NCI-H2107 treated with DMSO at 0.1 percent for 48 hours (cell line): Measurements from ENCODE around the gene NFATC3.

Experiments used
- DNase-seq: peaks from one replicate; lab custom pipeline; 2025; ENCODE audit not compliant: unreplicated experiment; lab: John Stamatoyannopoulos, UW

The NFATC3 gene

DNA sequence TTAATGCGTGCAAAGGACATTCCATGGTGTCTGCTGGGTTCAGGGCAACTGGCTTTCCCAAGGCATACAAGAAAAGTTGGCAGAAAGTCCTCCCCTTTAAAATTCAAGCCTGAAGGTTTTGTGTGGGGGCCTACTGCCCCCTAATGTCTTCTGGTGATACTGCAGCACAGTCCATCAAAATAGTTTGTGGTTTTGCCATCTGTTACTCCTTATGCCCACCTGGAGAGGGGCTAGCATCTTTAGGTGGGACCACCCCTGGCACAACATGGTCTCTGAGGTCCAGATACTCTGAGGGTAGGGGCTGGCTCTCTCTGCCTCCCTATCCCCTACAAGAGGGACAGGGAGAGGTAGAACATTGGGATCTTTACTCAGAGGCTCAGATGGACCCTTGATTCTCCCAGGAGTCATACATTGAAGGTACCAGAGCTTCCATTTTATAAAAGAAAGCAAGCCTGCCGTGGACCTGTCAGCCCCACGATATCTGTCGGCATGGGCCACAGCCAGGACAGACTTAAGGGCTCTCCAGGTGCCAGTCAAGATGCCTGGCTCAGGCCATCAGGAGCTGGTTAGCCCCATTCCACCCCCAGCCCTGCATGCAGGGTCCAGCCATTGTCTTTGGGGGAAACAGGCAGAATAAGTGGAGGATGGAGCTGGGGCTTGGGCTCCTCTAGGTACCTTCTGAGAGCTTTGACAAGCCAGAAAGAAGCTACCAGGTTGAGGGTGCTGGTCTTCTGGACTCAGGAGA, 144.4 kb downstream of the NFATC3 start:
- DNase-seq: peak; percentile 48

GRCh38 chr16:68230176-68230571, 145.0 kb downstream of the NFATC3 start:
- no peak for DNase-seq

DNA sequence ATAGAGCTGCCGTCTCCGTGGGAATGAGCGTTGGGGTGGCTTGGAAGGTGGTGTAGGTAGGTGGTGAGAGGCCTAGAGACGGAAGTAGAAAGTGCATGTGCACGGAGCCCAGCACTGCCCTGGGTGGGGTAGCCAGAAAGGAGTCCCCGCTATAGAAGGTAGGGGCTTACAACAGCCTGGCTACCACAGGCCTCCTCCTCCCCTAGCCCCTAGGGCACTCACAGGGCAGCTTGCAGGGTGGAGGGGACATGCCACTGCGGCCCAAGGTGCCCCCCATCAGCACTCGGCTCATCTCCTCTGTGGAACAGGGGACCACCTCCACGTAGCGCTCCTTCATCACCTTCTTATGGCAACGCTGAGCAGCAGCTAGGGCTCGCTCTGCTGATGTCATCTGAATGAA, 145.8 kb downstream of the NFATC3 start:
- DNase-seq: no peak

DNA sequence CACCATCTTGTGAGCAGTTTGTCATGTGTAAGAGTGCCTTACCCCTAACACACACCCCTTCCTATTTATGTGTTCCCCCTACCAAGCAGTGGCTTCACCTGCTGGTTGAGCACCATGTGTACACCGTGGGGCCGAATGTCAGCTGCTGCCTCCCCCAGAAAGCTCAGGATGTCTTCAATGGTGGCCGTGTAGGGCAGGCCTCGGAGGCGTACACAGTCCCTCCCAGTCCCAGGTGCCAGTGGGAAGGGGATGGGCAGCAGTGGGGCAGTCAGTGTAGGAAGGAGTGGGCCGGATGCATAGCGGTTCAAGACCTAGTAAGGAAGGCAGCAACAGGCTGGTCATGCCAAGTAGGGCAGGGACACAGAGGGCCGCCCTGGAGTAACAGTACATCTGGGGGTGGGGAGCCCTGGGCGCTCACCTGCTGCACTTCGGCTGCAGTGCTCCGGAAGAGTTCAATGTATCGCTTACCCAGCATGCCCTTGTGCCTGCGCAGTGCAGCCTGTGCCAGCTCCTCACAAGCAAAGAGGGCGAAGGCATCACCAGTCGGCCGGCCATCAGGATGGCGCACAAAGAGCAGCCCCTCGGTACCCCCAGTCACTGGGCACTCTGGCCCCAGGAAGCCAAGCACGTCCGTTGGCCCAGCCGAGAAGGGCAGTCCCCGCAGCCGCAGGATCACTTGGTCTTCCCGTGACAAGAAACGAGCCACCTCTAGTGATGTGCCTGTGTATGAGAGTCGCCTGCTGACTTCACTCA, 146.4 kb downstream of the NFATC3 start:
- DNase-seq: no peak

GRCh38 chr16:68232335-68232734, 147.2 kb downstream of the NFATC3 start:
- DNase-seq: no peak

- DNase-seq: no peak
These were observed 148.1 kb downstream of the NFATC3 start for GRCh38 chr16:68233085-68233834.

GRCh38 chr16:68233835-68234187, 148.6 kb downstream of the NFATC3 start:
- DNase-seq: no peak

GRCh38 chr16:68234188-68235107, 149.3 kb downstream of the NFATC3 start:
- peak; percentile 36 for DNase-seq

- no peak for DNase-seq
These were observed 150.1 kb downstream of the NFATC3 start for GRCh38 chr16:68235108-68235886.

GRCh38 chr16:68235887-68236136, 150.6 kb downstream of the NFATC3 start, which contains the start of gene ESRP2:
ESRP2 (minus strand) TSS chr16:68236127; CDS start chr16:68236045, 82 bp downstream.
- DNase-seq: no peak

GRCh38 chr16:68236137-68236825, 151.1 kb downstream of the NFATC3 start:
- DNase-seq: no peak

DNA sequence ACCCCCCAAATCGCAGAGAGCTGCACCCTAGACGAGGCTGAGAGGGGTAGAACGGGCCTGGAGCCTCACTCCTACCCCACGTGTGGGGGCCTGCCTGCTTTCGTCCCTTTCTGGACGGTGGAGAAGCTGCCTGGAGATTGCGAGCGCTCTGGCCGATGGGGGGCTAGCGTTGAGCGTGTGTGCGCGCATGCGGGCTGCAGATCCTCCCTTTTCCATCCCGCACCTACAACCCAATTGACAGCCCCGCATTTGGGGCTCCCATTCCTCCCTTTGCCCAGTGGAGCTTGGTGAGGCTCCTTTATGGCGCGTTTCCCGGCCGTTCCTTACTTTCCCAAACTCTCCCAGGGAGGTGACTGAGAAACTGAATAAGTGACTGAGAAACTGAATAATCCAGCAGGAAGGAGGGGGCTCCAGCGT, 151.7 kb downstream of the NFATC3 start:
- no peak for DNase-seq

DNA sequence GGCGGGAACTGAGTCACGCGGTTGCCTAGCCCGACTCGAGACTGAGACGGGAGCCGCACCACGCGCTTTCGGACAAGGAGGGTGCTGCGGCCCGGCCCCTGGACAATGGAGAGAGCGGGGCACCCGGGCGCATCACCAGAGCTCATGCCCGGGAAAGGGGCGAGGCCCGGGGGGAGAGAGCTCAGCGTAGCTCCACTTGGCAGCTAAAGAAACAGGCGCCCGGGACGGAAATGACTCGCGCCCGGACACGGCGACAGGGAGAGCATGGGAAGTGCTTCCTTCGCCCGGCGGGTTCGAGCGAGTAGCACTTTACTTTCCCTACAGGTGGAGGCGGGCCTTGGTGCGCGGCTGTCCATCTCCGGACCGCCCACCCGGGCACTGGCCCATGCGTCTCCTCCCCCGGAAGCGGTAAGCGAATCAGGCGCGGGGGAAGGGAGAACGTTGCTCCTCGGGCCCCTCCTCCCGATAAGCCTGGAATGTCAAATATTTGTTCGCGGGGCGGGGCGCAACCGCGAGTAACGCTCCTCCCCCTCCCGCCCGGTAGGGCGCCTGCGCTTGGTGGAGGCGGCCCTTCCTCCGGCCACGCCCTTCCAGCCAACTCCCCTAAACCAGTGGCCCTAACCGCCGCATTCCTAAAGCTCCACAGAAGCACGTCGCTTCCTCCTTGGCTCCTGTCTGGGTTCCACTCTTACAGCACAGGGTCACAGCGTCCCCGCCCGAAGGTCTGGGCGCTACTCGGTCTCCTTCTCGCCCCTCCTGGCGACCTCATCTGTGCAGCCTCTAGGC, 152.3 kb downstream of the NFATC3 start:
- DNase-seq: peak; percentile 90

DNA sequence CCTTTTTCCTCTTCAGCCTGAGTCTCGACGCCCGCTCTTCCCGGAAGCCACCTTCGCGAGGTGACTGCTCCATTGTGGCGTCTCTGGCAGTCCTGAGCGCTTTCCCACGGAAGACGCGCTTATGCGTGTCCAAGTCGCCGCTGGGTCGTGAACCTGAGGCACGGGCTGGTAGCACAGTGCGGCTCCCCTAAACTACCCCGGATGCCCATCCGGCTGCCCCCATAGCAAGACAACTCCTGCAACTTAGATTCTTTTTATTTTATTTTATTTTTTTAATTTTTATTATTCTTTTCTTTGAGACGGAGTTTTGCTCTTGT, 152.8 kb downstream of the NFATC3 start:
- DNase-seq: no peak

GRCh38 chr16:68242085-68242484, 156.9 kb downstream of the NFATC3 start:
- no peak for DNase-seq

GRCh38 chr16:68242926-68243858, 158.0 kb downstream of the NFATC3 start:
- no peak for DNase-seq

- DNase-seq: no peak
These were observed 159.3 kb downstream of the NFATC3 start for GRCh38 chr16:68244481-68244902.
